Measurements from ENCODE around the gene GABRB2. TPM values are rescaled to one million over a fixed set of nuclear protein-coding genes. Genes with fewer than 3 reads are reported as not detected.

Gene GABRB2
- total RNA-seq (2021; ENCODE audit: unreplicated experiment) = not detected
- polyA plus RNA-seq (2012) = not detected in 2 replicates
- not detected for Bru-seq, nascent RNA
- not detected for BruChase-seq, experiment 1, labeled RNA remaining after a 6-hour chase
- BruChase-seq, experiment 2, labeled RNA remaining after a 2-hour chase = percentile 1 among the genes with signal in this experiment
- long read RNA-seq = 0 reads

DNA sequence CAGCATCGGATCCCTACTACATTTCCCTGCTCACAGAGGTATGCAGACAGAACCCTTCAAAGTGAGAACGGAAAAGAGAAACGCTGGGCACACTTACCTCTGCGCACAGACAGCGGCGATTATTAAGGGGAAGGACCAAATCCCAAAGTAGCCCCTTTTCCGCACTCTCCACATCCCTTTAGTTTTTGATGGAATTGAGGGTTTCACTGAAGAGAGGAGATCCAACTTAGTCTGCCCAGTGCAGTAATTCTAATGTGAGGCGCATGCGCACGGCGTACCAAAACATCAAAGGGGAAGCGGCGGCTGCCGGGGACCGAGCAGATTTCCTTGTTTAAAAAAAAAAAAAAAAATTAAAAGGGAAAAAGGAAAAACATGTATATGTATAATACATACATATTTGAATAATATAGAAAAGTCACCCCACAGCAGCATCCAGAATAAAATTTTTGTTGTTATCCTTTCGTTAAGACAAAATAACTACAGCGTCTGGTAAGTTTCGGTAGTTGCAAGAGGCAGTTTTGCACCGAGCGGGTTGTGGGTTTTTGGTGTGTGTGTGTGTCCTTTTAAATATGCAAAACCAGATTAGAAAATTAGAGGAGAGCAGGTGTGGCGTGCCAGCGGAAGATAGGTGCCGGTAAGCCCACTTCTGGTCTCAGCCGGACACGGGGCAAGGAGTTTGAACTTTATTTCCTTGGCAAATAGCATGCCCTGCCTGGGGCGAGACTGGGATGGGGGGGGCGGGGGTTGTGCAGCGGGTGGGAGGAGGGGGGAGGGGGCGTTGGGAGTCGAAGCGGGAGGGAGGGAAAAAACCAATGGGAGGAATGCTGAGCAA lies at the start of gene GABRB2:
Gene GABRB2, minus strand, starts transcription at position 256 of the 832 bp plus-strand sequence. Its CDS starts 82 bp downstream, at position 174.
- ATAC-seq (no peak), DNase-seq (ENCODE audit: low read depth, low spot score) (no peak)
- Histone ChIP-seq H3K9ac (ENCODE audit: low read length) (no peak within 1 kb of the TSS), H3K4me2 (ENCODE audit: low read length) (no peak within 1 kb of the TSS), H4K20me1 (ENCODE audit: insufficient read depth) (no peaks in the 10 kb centered on the region), H3K36me3 (ENCODE audit: control insufficient read depth in 1 of 2, insufficient read depth in 2 of 2, low read length in 2 of 2) (no peaks in the 10 kb centered on the region), H2AFZ (ENCODE audit: low read depth, low read length, poor library complexity, severe bottlenecking) (no peak within 1 kb of the TSS), H3K4me1 (ENCODE audit: control insufficient read depth in 1 of 2, insufficient read depth in 2 of 2, low read length in 2 of 2) (no peaks in the 10 kb centered on the region), H3K79me2 (ENCODE audit: insufficient read depth, low read length) (no peaks in the 10 kb centered on the region), H3K27me3 (ENCODE audit: insufficient read depth, low read length) (no peaks in the 10 kb centered on the region), H3K9me2 (ENCODE audit: insufficient read depth) (no peaks in the 10 kb centered on the region), H3K9me3 (ENCODE audit: control insufficient read depth in 1 of 2, insufficient read depth in 1 of 2, low read depth in 1 of 2, low read length in 2 of 2) (no peaks in the 10 kb centered on the region; a peak in 2 of 4 replicates), H3K27ac (ENCODE audit: low read depth, low read length) (no peak within 1 kb of the TSS), H3K4me3 (replicated peaks in 1 of 2; ENCODE audit: low read depth in 1 of 2, low read length in 2 of 2) (no peak within 1 kb of the TSS)
- intact Hi-C loops (cut with micrococcal nuclease) = loop anchor here (10.0 kb wide), 1 partner anchor 1858 kb away; no protein-coding TSS in a partner anchor
- BruUV-seq (replicated peaks) = no TSS peak
- CTCF ChIA-PET = no interaction called here
- RAD21 ChIA-PET (ENCODE audit: low non-redundant PET in 1 of 2, low total read pairs in 2 of 2, uncharacterized antibody in 2 of 2, unreplicated experiment in 2 of 2) = no interaction called here
- TF ChIP-seq SRF (IDR thresholded peaks at IDR 0.05; ENCODE audit: low read depth) = no peak
- no peak for TF ChIP-seq POLR2A (IDR thresholded peaks at IDR 0.05; ENCODE audit: borderline replicate concordance, extremely low read depth, insufficient read depth, insufficient read length)
- TF ChIP-seq, protein P1, sequence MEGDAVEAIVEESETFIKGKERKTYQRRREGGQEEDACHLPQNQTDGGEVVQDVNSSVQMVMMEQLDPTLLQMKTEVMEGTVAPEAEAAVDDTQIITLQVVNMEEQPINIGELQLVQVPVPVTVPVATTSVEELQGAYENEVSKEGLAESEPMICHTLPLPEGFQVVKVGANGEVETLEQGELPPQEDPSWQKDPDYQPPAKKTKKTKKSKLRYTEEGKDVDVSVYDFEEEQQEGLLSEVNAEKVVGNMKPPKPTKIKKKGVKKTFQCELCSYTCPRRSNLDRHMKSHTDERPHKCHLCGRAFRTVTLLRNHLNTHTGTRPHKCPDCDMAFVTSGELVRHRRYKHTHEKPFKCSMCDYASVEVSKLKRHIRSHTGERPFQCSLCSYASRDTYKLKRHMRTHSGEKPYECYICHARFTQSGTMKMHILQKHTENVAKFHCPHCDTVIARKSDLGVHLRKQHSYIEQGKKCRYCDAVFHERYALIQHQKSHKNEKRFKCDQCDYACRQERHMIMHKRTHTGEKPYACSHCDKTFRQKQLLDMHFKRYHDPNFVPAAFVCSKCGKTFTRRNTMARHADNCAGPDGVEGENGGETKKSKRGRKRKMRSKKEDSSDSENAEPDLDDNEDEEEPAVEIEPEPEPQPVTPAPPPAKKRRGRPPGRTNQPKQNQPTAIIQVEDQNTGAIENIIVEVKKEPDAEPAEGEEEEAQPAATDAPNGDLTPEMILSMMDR (IDR thresholded peaks at IDR 0.05 in 2 of 3, conservative IDR thresholded peaks at IDR 0.05 in 1 of 3; ENCODE audit: borderline replicate concordance in 1 of 3, insufficient read depth in 1 of 3, low read depth in 2 of 3, low read length in 2 of 3) = no peak
- TF ChIP-seq, protein P2, sequence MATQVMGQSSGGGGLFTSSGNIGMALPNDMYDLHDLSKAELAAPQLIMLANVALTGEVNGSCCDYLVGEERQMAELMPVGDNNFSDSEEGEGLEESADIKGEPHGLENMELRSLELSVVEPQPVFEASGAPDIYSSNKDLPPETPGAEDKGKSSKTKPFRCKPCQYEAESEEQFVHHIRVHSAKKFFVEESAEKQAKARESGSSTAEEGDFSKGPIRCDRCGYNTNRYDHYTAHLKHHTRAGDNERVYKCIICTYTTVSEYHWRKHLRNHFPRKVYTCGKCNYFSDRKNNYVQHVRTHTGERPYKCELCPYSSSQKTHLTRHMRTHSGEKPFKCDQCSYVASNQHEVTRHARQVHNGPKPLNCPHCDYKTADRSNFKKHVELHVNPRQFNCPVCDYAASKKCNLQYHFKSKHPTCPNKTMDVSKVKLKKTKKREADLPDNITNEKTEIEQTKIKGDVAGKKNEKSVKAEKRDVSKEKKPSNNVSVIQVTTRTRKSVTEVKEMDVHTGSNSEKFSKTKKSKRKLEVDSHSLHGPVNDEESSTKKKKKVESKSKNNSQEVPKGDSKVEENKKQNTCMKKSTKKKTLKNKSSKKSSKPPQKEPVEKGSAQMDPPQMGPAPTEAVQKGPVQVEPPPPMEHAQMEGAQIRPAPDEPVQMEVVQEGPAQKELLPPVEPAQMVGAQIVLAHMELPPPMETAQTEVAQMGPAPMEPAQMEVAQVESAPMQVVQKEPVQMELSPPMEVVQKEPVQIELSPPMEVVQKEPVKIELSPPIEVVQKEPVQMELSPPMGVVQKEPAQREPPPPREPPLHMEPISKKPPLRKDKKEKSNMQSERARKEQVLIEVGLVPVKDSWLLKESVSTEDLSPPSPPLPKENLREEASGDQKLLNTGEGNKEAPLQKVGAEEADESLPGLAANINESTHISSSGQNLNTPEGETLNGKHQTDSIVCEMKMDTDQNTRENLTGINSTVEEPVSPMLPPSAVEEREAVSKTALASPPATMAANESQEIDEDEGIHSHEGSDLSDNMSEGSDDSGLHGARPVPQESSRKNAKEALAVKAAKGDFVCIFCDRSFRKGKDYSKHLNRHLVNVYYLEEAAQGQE (IDR thresholded peaks at IDR 0.05; ENCODE audit: low read depth) = no peak
- no peak for TF ChIP-seq ZNF274 (IDR thresholded peaks at IDR 0.05; ENCODE audit: low read depth, low read length)
- TF ChIP-seq POLR2AphosphoS5 (IDR thresholded peaks at IDR 0.05; ENCODE audit: low read depth, low read length) = no peak
- no peak for TF ChIP-seq EZH2 (IDR thresholded peaks at IDR 0.05)
- no peak for TF ChIP-seq EZH2phosphoT487 (IDR thresholded peaks at IDR 0.05; ENCODE audit: borderline replicate concordance)
- no peak for TF ChIP-seq ELF1 (IDR thresholded peaks at IDR 0.05; ENCODE audit: borderline replicate concordance, low read depth)
- TF ChIP-seq SIN3A (IDR thresholded peaks at IDR 0.05; ENCODE audit: low read depth) = no peak
- TF ChIP-seq JUND (IDR thresholded peaks at IDR 0.05) = no peak
- no peak for TF ChIP-seq CBX3 (IDR thresholded peaks at IDR 0.05; ENCODE audit: low read depth)
- TF ChIP-seq ZFX (IDR thresholded peaks at IDR 0.05) = no peak
- TF ChIP-seq, protein P3, sequence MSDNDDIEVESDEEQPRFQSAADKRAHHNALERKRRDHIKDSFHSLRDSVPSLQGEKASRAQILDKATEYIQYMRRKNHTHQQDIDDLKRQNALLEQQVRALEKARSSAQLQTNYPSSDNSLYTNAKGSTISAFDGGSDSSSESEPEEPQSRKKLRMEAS (IDR thresholded peaks at IDR 0.05) = no peak
- POLR2A ChIA-PET = no interaction called here
